PFSK-1 (cell line): ENCODE measurements around the gene CNGA3.

Experiments used
- POLR2AphosphoS5 ChIP-seq: IDR thresholded peaks from 2 replicates; pipeline ENCODE4 v1.6.1; 2012; ENCODE audit warnings: low read depth, mild to moderate bottlenecking, control low read depth, low read length, moderate library complexity
- SIN3A ChIP-seq: IDR thresholded peaks from 2 replicates; pipeline ENCODE4 v1.6.1; 2012; ENCODE audit warnings: mild to moderate bottlenecking, low read length, moderate library complexity, borderline replicate concordance; ENCODE audit not compliant: insufficient read depth
- TAF1 ChIP-seq: IDR thresholded peaks from 2 replicates; pipeline ENCODE4 v1.6.1; 2012; ENCODE audit warnings: low read length, control low read depth, borderline replicate concordance; ENCODE audit not compliant: insufficient read depth

DNA sequence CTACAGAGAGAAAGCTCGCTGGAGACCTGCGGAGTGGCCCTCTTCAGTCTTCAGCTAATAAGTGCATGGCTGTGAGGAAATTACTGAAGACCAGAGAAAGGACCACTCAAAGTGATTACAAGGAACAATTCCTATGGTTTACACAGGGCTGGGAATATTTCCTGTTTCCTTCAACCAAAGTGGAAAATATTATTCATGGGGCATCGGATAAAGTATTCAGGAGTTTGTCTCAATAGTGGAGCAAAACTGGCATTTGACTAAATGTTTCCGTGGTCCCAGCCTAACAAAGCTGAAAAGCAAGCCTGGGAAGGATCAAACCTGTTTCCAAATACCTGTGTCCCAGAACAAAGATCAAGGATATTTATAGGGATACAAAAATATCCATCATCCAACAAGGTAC is 32.0 kb upstream of the CNGA3 start:
- TF ChIP-seq POLR2AphosphoS5 (no peak), TAF1 (no peak), SIN3A (no peak)
